SU-DHL-6 (cell line): ENCODE measurements around the gene TCAF1.

Experiments used
- H2AFZ ChIP-seq: fragments of 200-600 bp; sonication (generic); 2 replicates; pipeline ENCODE4 v1.6.1; 2014; ENCODE audit warnings: low read depth, mild to moderate bottlenecking, moderate library complexity, mixed read lengths, antibody characterized with exemption, low read length; ENCODE audit not compliant: severe bottlenecking
- H3F3A ChIP-seq: fragments of 200-600 bp; shearing (Covaris generic); 2 replicates; pipeline ENCODE4 v1.6.0; 2016; ENCODE audit warnings: antibody characterized with exemption, mild to moderate bottlenecking; ENCODE audit not compliant: insufficient read depth
- H3K27ac ChIP-seq: fragments of 200-600 bp; sonication (generic); 2 replicates; pipeline ENCODE4 v1.5.1; 2016; ENCODE audit warnings: low read depth, mild to moderate bottlenecking, low read length, moderate library complexity, mixed read lengths
- H3K27me3 ChIP-seq: fragments of 200-600 bp; sonication (generic), shearing (Covaris generic); 2 replicates; pipeline ENCODE4 v1.6.0; 2014; ENCODE audit warnings: mild to moderate bottlenecking, low read length
- H3K36me3 ChIP-seq: fragments of 200-600 bp; sonication (generic); 2 replicates; pipeline ENCODE4 v1.6.1; 2014; ENCODE audit warnings: mild to moderate bottlenecking, low read length, mixed read lengths
- H3K4me2 ChIP-seq: fragments of 300-600, 200-600 bp; shearing (Covaris generic), sonication (generic); 2 replicates; pipeline ENCODE4 v1.6.0; 2014; ENCODE audit warnings: low read length, low read depth, mild to moderate bottlenecking; ENCODE audit not compliant: poor library complexity, severe bottlenecking
- H3K4me3 ChIP-seq: fragments of 200-600 bp; sonication (generic); 2 replicates; pipeline ENCODE4 v1.5.1; 2014; ENCODE audit warnings: antibody characterized with exemption, low read length, mild to moderate bottlenecking, mixed read lengths; ENCODE audit not compliant: insufficient read depth, poor library complexity, severe bottlenecking
- H3K79me2 ChIP-seq: fragments of 200-600 bp; sonication (generic); 2 replicates; pipeline ENCODE4 v1.6.1; 2014; ENCODE audit warnings: mild to moderate bottlenecking, low read length, moderate library complexity; ENCODE audit not compliant: insufficient read depth
- H3K9ac ChIP-seq: fragments of 200-600 bp; sonication (generic); 2 replicates; pipeline ENCODE4 v1.7.0; 2014; ENCODE audit warnings: mild to moderate bottlenecking, low read length
- H3K9me2 ChIP-seq: fragments of 200-600 bp; sonication (generic); replicated peaks from 2 replicates; pipeline ENCODE4 v1.6.1; 2014; ENCODE audit warnings: low read length; ENCODE audit not compliant: insufficient read depth
- H3K9me3 ChIP-seq: fragments of 200-600 bp; sonication (generic); 2 replicates; pipeline ENCODE4 v1.6.1; 2014; ENCODE audit warnings: low read length, mixed read lengths; ENCODE audit not compliant: insufficient read depth
- H4K20me1 ChIP-seq: fragments of 200-600 bp; sonication (generic); 2 replicates; pipeline ENCODE4 v1.6.1; 2014; ENCODE audit warnings: low read depth, mild to moderate bottlenecking, antibody characterized with exemption, low read length, moderate library complexity, mixed read lengths
- CTCF ChIP-seq: fragments of 200-600 bp; sonication (generic); IDR thresholded peaks from one replicate; pipeline ENCODE4 v1.5.1; 2017; ENCODE audit warnings: antibody characterized with exemption, mild to moderate bottlenecking, low read length, moderate library complexity; ENCODE audit not compliant: insufficient read depth, poor library complexity, severe bottlenecking
- EZH2phosphoT487 ChIP-seq: fragments of 200-600 bp; sonication (generic), shearing (Covaris generic); conservative IDR thresholded peaks from 2 replicates; pipeline ENCODE4 v1.6.1; 2018; ENCODE audit warnings: mild to moderate bottlenecking, antibody characterized with exemption, low read length, moderate library complexity, mixed read lengths

Gene TCAF1

GRCh38 chr7:143934526-143935325, 32.8 kb upstream of the TCAF1 start, which contains the start of gene OR2F2:
Gene OR2F2, plus strand, starts transcription at chr7:143935233. Its CDS starts 0 bp downstream, at chr7:143935233.
- Histone ChIP-seq H3F3A (no peaks in the 10 kb centered on the region), H3K36me3 (no peaks in the 10 kb centered on the region), H3K9ac (no peak within 1 kb of the TSS), H3K27ac (no peak within 1 kb of the TSS), H2AFZ (no peak within 1 kb of the TSS), H3K9me3 (no peaks in the 10 kb centered on the region), H3K9me2 (no peaks in the 10 kb centered on the region), H3K4me3 (no peak within 1 kb of the TSS), H3K4me2 (no peak within 1 kb of the TSS), H4K20me1 (no peaks in the 10 kb centered on the region), H3K79me2 (no peaks in the 10 kb centered on the region), H3K27me3 (no peaks in the 10 kb centered on the region)
- TF ChIP-seq CTCF = no peak
- no peak for TF ChIP-seq EZH2phosphoT487

DNA sequence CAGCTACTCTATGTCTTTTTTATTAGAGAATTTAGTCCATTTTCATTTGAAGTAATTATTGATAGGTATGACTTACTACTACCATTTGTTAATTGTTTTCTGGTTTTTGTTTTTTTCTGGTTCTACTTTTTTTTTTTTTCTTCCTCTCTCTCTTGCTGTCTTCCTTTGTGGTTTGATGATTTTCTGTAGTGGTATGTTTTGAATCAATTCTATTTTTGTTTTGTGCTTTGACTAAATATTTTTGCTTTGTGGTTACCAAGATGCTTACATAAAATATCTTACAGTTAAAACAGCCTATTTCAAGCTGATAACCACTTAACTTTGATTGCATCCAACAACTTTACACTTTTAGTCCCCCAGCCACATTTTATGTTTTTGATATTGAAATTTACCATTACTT, 29.8 kb upstream of the TCAF1 start:
- Histone ChIP-seq H3K27me3 (no peaks in the 10 kb centered on the region), H3K4me2 (no peak overlapping the region), H3K27ac (no peak overlapping the region), H4K20me1 (no peaks in the 10 kb centered on the region), H3K9me2 (no peaks in the 10 kb centered on the region), H2AFZ (no peak overlapping the region), H3K9me3 (no peaks in the 10 kb centered on the region), H3K4me3 (no peak overlapping the region), H3K36me3 (no peaks in the 10 kb centered on the region), H3K79me2 (no peaks in the 10 kb centered on the region), H3K9ac (no peak overlapping the region), H3F3A (no peaks in the 10 kb centered on the region)
- no peak for TF ChIP-seq CTCF
- no peak for TF ChIP-seq EZH2phosphoT487

- Histone ChIP-seq H3K9ac (no peak overlapping the region), H3K36me3 (no peaks in the 10 kb centered on the region), H3K9me2 (no peaks in the 10 kb centered on the region), H3K9me3 (no peaks in the 10 kb centered on the region), H3K4me2 (no peak overlapping the region), H2AFZ (no peak overlapping the region), H3K27ac (no peak overlapping the region), H3K4me3 (no peak overlapping the region), H3K79me2 (no peaks in the 10 kb centered on the region), H3F3A (no peaks in the 10 kb centered on the region), H3K27me3 (no peaks in the 10 kb centered on the region), H4K20me1 (no peaks in the 10 kb centered on the region)
- TF ChIP-seq EZH2phosphoT487 (no peak), CTCF (no peak)
Measured at GRCh38 chr7:143929224-143929920, 27.4 kb upstream of the TCAF1 start.
